Measurements from ENCODE around the gene YARS1.

Gene YARS1

DNA sequence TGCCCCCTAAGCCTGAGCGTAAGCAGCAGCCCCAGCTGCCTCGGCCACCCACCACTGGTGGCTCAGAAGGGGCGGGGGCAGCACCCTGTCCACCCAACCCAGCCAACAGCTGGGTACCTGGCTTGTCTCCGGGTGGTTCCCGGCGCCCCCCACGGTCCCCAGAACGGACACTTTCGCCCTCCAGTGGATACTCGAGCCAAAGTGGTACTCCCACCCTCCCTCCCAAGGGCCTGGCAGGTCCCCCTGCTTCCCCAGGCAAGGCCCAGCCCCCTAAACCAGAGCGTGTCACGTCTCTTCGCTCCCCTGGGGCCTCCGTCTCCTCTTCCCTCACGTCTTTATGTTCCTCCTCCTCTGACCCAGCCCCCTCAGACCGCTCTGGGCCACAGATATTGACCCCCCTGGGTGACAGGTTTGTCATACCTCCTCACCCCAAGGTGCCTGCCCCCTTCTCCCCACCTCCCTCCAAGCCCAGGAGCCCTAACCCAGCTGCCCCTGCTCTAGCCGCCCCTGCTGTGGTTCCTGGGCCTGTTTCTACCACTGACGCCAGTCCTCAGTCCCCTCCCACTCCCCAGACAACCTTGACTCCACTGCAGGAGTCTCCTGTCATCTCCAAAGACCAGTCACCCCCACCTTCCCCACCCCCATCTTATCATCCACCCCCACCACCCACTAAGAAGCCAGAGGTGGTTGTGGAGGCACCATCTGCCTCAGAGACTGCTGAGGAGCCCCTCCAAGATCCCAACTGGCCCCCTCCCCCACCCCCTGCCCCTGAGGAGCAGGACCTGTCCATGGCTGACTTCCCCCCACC is 46.2 kb downstream of the YARS1 start:
- DNase-seq (no peak), ATAC-seq (replicated peaks) (no peak)
- Mint-ChIP-seq H3K27ac (no peak overlapping the region), H3K9me3 (no peaks in the 10 kb centered on the region), H3K4me1 (ENCODE audit: low read depth in 2 of 2) (peaks cover 19% of the 10 kb centered on the region in 2 donors), H3K27me3 (no peaks in the 10 kb centered on the region), H3K36me3 (ENCODE audit: insufficient read depth) (peaks cover 12% of the 10 kb centered on the region), H3K4me3 (no peak overlapping the region)

DNA sequence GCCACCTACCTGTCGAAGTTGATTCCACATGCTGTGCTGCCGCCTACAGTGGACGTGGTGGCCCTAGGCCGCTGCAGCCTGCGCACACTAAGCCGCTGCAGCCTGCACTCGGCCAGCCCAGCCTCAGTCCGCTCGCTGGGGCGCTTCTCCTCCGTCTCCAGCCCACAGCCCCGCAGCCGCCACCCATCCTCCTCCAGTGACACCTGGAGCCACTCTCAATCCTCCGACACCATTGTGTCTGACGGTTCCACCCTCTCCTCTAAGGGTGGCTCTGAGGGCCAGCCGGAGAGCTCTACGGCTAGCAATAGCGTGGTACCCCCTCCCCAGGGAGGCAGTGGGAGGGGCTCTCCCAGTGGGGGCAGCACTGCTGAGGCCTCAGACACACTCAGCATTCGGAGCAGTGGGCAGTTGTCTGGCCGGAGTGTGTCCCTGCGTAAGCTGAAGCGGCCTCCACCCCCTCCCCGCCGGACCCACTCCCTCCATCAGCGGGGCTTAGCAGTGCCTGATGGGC is 46.9 kb downstream of the YARS1 start:
- Mint-ChIP-seq H3K4me1 (ENCODE audit: low read depth in 2 of 2) (peaks cover 15 to 19% of the 10 kb centered on the region in 2 donors), H3K27ac (no peak overlapping the region), H3K9me3 (no peaks in the 10 kb centered on the region), H3K27me3 (no peaks in the 10 kb centered on the region), H3K36me3 (ENCODE audit: insufficient read depth) (peaks cover 6% of the 10 kb centered on the region), H3K4me3 (no peak overlapping the region)
- ATAC-seq (replicated peaks) (no peak), DNase-seq (no peak)

- H3K27ac Mint-ChIP-seq: no peak overlapping the region
- no peak for DNase-seq
- no peaks in the 10 kb centered on the region for H3K9me3 Mint-ChIP-seq
- peaks cover 3% of the 10 kb centered on the region for H3K36me3 Mint-ChIP-seq (ENCODE audit: insufficient read depth)
- H3K4me1 Mint-ChIP-seq (ENCODE audit: low read depth in 2 of 2): peaks cover 13 to 19% of the 10 kb centered on the region in 2 donors
- ATAC-seq (replicated peaks): no peak
- H3K4me3 Mint-ChIP-seq: no peak overlapping the region
- H3K27me3 Mint-ChIP-seq: no peaks in the 10 kb centered on the region
Observed at GRCh38 chr1:32769524-32770220, 47.5 kb downstream of the YARS1 start.

DNA sequence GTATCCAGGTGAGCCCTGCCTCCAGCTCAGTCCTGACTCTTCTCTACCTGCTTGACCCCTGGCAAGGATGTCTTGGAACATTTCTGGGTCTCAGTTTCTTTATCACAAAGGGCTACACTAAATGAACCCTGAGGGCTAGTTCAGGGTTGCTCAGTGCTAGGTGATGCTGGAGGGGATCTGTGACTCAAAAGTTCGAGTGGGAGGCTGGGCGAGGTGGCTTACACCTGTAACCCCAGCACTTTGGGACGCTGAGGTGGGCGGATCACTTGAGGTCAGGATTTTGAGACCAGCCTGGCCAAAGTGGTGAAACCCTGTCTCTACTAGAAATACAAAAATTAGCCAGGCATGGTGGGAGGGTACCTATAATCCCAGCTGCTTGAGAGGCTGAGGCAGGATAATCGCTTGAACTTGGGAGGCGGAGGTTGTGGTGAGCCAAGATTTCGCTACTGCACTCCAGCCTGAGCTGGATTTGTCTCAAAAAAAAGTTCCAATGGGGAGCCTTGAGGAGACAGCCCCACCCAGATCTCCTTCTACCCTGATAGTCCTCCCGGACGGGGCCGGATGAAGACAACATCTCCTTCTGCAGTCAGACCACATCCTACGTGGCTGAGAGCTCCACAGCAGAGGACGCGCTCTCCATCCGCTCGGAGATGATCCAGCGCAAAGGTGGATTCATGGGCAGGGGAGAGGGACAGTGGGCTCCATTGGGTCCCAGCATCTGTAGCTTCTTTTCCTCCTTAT is 48.9 kb downstream of the YARS1 start:
- no peak for DNase-seq
- no peaks in the 10 kb centered on the region for H3K9me3 Mint-ChIP-seq

GRCh38 chr1:32767641-32768040 is 49.5 kb downstream of the YARS1 start:
- Mint-ChIP-seq H3K36me3 (ENCODE audit: insufficient read depth) (no peaks in the 10 kb centered on the region), H3K27ac (no peak overlapping the region), H3K4me3 (no peak overlapping the region), H3K9me3 (no peaks in the 10 kb centered on the region), H3K27me3 (no peaks in the 10 kb centered on the region), H3K4me1 (ENCODE audit: low read depth in 2 of 2) (no peaks in the 10 kb centered on the region)
- ATAC-seq (replicated peaks) (no peak), DNase-seq (no peak)

More for the DNA sequence above, 48.9 kb downstream of the YARS1 start:
- H3K36me3 Mint-ChIP-seq (ENCODE audit: insufficient read depth): peaks cover 3% of the 10 kb centered on the region
- H3K4me3 Mint-ChIP-seq: no peak overlapping the region
- H3K27me3 Mint-ChIP-seq: no peaks in the 10 kb centered on the region
- peaks cover 5 to 6% of the 10 kb centered on the region in 2 donors for H3K4me1 Mint-ChIP-seq (ENCODE audit: low read depth in 2 of 2)
- H3K27ac Mint-ChIP-seq: no peak overlapping the region
- no peak for ATAC-seq (replicated peaks)

GRCh38 chr1:32767156-32767555 is 50.0 kb downstream of the YARS1 start:
- no peaks in the 10 kb centered on the region for H3K4me1 Mint-ChIP-seq (ENCODE audit: low read depth in 2 of 2)
- no peak for ATAC-seq (replicated peaks)
- H3K27ac Mint-ChIP-seq: no peak overlapping the region
- no peaks in the 10 kb centered on the region for H3K27me3 Mint-ChIP-seq
- H3K9me3 Mint-ChIP-seq: no peaks in the 10 kb centered on the region
- no peak for DNase-seq
- no peak overlapping the region for H3K4me3 Mint-ChIP-seq
- no peaks in the 10 kb centered on the region for H3K36me3 Mint-ChIP-seq (ENCODE audit: insufficient read depth)

- no peak for ATAC-seq (replicated peaks)
- Mint-ChIP-seq H3K9me3 (no peaks in the 10 kb centered on the region), H3K27me3 (no peaks in the 10 kb centered on the region), H3K27ac (no peak overlapping the region), H3K36me3 (ENCODE audit: insufficient read depth) (no peaks in the 10 kb centered on the region), H3K4me1 (ENCODE audit: low read depth in 2 of 2) (peaks cover 0 to 4% of the 10 kb centered on the region in 2 donors), H3K4me3 (no peak overlapping the region)
- no peak for DNase-seq
Observed at GRCh38 chr1:32766328-32766972, 50.7 kb downstream of the YARS1 start.

- no peaks in the 10 kb centered on the region for H3K9me3 Mint-ChIP-seq
- H3K36me3 Mint-ChIP-seq (ENCODE audit: insufficient read depth): no peaks in the 10 kb centered on the region
- H3K4me3 Mint-ChIP-seq: no peak overlapping the region
- DNase-seq (no peak), ATAC-seq (replicated peaks) (no peak)
- peaks cover 0 to 6% of the 10 kb centered on the region in 2 donors for H3K4me1 Mint-ChIP-seq (ENCODE audit: low read depth in 2 of 2)
- no peaks in the 10 kb centered on the region for H3K27me3 Mint-ChIP-seq
- peak overlapping the region in 1 of 2 donors; percentile 30 for H3K27ac Mint-ChIP-seq
Observed at GRCh38 chr1:32765570-32766327, 51.4 kb downstream of the YARS1 start.

DNA sequence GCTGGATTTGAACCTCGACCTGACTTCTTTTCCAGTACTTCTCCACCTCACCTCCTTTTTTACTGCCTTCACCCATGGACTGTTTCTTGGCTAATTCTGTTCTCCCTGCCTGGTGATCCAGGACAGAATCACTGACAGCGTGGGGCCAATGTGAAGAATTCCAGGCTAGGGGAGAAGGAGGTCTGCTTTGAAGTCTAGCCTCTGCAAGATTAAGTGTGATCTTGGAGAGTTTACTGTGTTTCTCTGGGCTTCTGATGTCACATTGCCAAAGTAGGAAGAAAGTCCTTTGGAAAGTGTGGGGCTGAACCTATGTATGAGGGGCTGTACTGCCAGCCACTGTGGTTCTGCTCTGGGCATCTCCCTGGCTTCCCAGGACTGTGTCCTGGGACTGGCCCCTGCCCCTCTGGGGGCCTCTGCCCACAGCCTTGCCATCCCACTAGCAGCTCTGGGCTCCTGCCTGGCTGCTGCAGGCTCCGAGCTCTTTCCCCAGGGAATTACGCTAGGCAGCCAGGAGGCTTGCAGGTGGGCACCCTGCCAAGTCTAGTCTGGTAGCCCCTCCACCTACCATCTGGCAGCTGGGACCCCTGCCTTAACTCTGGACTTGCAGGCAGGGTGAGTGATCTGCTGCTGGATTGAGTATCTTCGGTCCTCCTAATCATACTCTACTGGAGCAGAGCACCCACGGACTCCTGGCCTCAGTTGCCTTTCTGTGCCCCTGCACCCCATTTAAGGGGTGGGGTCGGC is 52.2 kb downstream of the YARS1 start:
- H3K4me3 Mint-ChIP-seq: no peak overlapping the region
- ATAC-seq (replicated peaks) (no peak), DNase-seq (no peak)
- H3K36me3 Mint-ChIP-seq (ENCODE audit: insufficient read depth): no peaks in the 10 kb centered on the region
- no peaks in the 10 kb centered on the region for H3K27me3 Mint-ChIP-seq
- peak overlapping the region in 1 of 2 donors; percentile 30 for H3K27ac Mint-ChIP-seq
- peaks cover 0 to 9% of the 10 kb centered on the region in 2 donors for H3K4me1 Mint-ChIP-seq (ENCODE audit: low read depth in 2 of 2)
- no peaks in the 10 kb centered on the region for H3K9me3 Mint-ChIP-seq

DNA sequence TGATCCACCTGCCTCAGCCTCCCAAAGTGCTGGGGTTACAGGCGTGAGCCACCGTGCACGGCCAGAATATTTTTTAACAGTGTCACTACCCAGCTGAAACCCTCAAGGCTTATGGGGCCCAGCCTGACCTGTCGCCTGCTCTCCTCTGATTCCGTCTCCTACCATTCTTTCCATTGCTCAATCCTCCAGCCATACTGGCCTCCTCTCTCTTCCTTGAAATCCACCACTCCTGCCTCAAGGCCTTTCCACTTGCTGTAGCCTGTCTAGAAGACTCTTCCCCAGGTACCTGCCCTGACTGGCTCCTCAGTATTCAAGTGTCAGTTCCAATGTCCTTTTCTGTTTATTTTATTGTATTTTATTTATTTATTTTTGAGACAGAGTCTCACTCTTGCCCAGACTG is 53.9 kb downstream of the YARS1 start:
- Mint-ChIP-seq H3K4me1 (ENCODE audit: low read depth in 2 of 2) (peaks cover 3 to 16% of the 10 kb centered on the region in 2 donors), H3K27ac (no peak overlapping the region), H3K36me3 (ENCODE audit: insufficient read depth) (no peaks in the 10 kb centered on the region), H3K27me3 (no peaks in the 10 kb centered on the region), H3K9me3 (no peaks in the 10 kb centered on the region), H3K4me3 (no peak overlapping the region)
- no peak for DNase-seq
- no peak for ATAC-seq (replicated peaks)

DNA sequence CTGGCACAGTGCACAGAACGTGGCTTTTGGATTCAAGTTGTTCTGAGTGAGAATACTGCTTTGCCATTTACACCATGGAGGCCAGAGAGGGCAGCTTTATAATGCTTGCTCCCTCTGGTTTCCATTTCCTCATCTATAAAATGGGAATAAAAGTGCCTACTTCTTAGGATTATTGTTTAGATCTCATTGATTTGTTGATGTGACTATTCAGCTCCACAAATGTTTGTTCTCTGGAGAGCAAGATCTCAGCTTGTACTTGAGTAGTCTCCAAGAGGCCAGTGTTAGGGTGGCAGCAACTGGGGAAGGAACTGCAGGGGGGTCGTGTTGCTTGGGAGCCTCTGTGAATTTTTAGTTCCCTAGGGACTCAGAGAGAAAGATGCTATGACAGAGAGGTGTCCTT is 55.2 kb downstream of the YARS1 start:
- no peak for ATAC-seq (replicated peaks)
- DNase-seq: no peak
- H3K27me3 Mint-ChIP-seq: no peaks in the 10 kb centered on the region
- H3K4me3 Mint-ChIP-seq: no peak overlapping the region
- no peaks in the 10 kb centered on the region for H3K9me3 Mint-ChIP-seq
- H3K27ac Mint-ChIP-seq: no peak overlapping the region
- peaks cover 4 to 16% of the 10 kb centered on the region in 2 donors for H3K4me1 Mint-ChIP-seq (ENCODE audit: low read depth in 2 of 2)
- peaks cover 3% of the 10 kb centered on the region for H3K36me3 Mint-ChIP-seq (ENCODE audit: insufficient read depth)

GRCh38 chr1:32761253-32761877 is 55.8 kb downstream of the YARS1 start:
- Mint-ChIP-seq H3K27me3 (no peaks in the 10 kb centered on the region), H3K4me3 (no peak overlapping the region), H3K9me3 (no peaks in the 10 kb centered on the region), H3K4me1 (ENCODE audit: low read depth in 2 of 2) (peaks cover 6 to 16% of the 10 kb centered on the region in 2 donors), H3K36me3 (ENCODE audit: insufficient read depth) (peaks cover 3% of the 10 kb centered on the region), H3K27ac (no peak overlapping the region)
- ATAC-seq (replicated peaks): no peak
- DNase-seq: no peak

All from effector memory CD8-positive, alpha-beta T cell (primary cell).